Measurements from ENCODE around the gene FSD1L. TPM values are rescaled to one million over a fixed set of nuclear protein-coding genes. Genes with fewer than 3 reads are reported as not detected.

The FSD1L gene
- polyA plus RNA-seq, 3 donors, result 0.96 to 3.2 (median 1.5) TPM

DNA sequence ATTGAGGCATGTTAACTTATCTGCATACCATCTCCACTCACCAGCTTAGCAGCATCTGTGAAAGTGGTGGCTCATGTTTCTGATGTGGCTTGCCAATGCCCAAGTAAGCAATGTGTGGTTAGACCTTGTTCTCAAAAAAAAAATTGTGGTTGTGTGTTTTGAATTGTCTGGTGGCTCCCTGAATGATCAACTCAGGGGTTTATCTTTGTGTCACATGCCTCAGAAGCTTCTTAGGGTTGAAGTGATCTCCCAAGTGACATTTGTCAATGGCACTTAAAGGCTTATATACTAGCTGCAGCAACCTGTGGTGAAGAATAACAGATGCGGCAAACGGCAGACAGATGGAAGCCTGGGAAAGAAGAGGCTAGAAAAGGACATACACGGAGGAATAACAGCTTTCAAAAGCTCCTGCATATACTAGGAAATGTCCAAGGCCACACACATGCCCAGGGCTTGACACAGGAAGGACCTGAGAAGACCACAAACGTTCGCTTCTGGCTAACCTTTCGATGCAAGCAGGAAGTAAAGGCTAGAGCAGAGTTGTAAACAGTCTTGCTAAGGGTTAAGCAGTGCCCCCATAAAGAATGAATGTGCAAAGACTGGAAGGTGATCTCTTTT, 42.2 kb upstream of the FSD1L start:
- Histone ChIP-seq H3K4me3 (replicated peaks in 1 of 3; ENCODE audit: low read depth in 2 of 3, low read length in 3 of 3) (no peak overlapping the region), H2AFZ (ENCODE audit: insufficient read depth, low read depth, low read length, poor library complexity, severe bottlenecking) (no peak overlapping the region), H3K9me3 (replicated peaks in 1 of 2; ENCODE audit: control insufficient read depth in 1 of 2, insufficient read depth in 1 of 2, low read length in 2 of 2) (peaks cover 0 to 4% of the 10 kb centered on the region in 2 donors), H3K27ac (ENCODE audit: low read depth in 1 of 2, low read length in 2 of 2) (no peak overlapping the region), H3K36me3 (replicated peaks in 1 of 2; ENCODE audit: control insufficient read depth in 1 of 2, insufficient read depth in 2 of 2, low read length in 2 of 2) (no peaks in the 10 kb centered on the region), H4K20me1 (ENCODE audit: insufficient read depth, low read length) (no peaks in the 10 kb centered on the region), H3K4me2 (replicated peaks; ENCODE audit: extremely low read depth, low read length, poor library complexity, severe bottlenecking) (no peak overlapping the region), H3K9ac (ENCODE audit: insufficient read depth, low read length, poor library complexity, severe bottlenecking) (no peak overlapping the region), H3K4me1 (ENCODE audit: control insufficient read depth in 1 of 2, insufficient read depth in 2 of 2, low read length in 2 of 2) (no peaks in the 10 kb centered on the region), H3K79me2 (ENCODE audit: insufficient read depth, low read length) (no peaks in the 10 kb centered on the region), H3K27me3 (ENCODE audit: control insufficient read depth in 2 of 2, insufficient read depth in 2 of 2, low read length in 2 of 2) (no peaks in the 10 kb centered on the region)
- H3K27ac Mint-ChIP-seq, result no peak overlapping the region
- H3K4me3 Mint-ChIP-seq, result no peak overlapping the region
- TF ChIP-seq, protein P1, sequence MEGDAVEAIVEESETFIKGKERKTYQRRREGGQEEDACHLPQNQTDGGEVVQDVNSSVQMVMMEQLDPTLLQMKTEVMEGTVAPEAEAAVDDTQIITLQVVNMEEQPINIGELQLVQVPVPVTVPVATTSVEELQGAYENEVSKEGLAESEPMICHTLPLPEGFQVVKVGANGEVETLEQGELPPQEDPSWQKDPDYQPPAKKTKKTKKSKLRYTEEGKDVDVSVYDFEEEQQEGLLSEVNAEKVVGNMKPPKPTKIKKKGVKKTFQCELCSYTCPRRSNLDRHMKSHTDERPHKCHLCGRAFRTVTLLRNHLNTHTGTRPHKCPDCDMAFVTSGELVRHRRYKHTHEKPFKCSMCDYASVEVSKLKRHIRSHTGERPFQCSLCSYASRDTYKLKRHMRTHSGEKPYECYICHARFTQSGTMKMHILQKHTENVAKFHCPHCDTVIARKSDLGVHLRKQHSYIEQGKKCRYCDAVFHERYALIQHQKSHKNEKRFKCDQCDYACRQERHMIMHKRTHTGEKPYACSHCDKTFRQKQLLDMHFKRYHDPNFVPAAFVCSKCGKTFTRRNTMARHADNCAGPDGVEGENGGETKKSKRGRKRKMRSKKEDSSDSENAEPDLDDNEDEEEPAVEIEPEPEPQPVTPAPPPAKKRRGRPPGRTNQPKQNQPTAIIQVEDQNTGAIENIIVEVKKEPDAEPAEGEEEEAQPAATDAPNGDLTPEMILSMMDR (IDR thresholded peaks at IDR 0.05), result no peak
- intact Hi-C loops (cut with micrococcal nuclease), result no loop called here
- 0% methylated on average over 3 of the region's 6 CpGs for WGBS (ENCODE audit: insufficient coverage)
- peaks cover 11 to 22% of the 10 kb centered on the region in 2 donors for H3K36me3 Mint-ChIP-seq
- no peaks in the 10 kb centered on the region for H3K4me1 Mint-ChIP-seq
- peaks cover 2 to 11% (median 5%) of the 10 kb centered on the region in 7 donors for H3K9me3 Mint-ChIP-seq
- peaks cover 0 to 5% (median 0%) of the 10 kb centered on the region in 3 donors for H3K27me3 Mint-ChIP-seq (ENCODE audit: low read depth in 3 of 3)
- no peak for DNase-seq

DNA sequence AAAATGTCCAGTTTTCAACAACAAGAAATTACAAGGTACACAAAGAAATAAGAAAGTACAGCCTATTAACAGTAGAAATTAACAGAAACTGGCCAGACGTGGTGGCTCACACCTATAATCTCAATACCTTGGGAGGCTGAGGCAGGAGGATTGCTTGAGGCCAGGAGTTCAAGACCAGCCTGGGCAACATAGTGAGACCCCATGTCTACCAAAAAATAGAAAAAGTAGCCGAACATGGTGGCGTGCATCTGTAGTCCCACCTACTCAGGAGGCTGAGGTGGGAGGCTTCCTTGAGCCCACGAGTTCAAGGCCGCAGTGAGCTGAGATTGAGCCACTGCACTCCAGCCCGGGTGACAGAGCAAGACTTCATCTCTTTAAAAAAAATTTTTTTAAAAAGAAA, 41.5 kb upstream of the FSD1L start:
- Histone ChIP-seq H3K4me1 (ENCODE audit: control insufficient read depth in 1 of 2, insufficient read depth in 2 of 2, low read length in 2 of 2) (no peaks in the 10 kb centered on the region), H3K4me2 (replicated peaks; ENCODE audit: extremely low read depth, low read length, poor library complexity, severe bottlenecking) (no peak overlapping the region), H3K4me3 (replicated peaks in 1 of 3; ENCODE audit: low read depth in 2 of 3, low read length in 3 of 3) (no peak overlapping the region), H3K36me3 (replicated peaks in 1 of 2; ENCODE audit: control insufficient read depth in 1 of 2, insufficient read depth in 2 of 2, low read length in 2 of 2) (no peaks in the 10 kb centered on the region), H3K9me3 (replicated peaks in 1 of 2; ENCODE audit: control insufficient read depth in 1 of 2, insufficient read depth in 1 of 2, low read length in 2 of 2) (peaks cover 0 to 4% of the 10 kb centered on the region in 2 donors), H3K9ac (ENCODE audit: insufficient read depth, low read length, poor library complexity, severe bottlenecking) (no peak overlapping the region), H3K79me2 (ENCODE audit: insufficient read depth, low read length) (no peaks in the 10 kb centered on the region), H2AFZ (ENCODE audit: insufficient read depth, low read depth, low read length, poor library complexity, severe bottlenecking) (no peak overlapping the region), H4K20me1 (ENCODE audit: insufficient read depth, low read length) (no peaks in the 10 kb centered on the region), H3K27ac (ENCODE audit: low read depth in 1 of 2, low read length in 2 of 2) (no peak overlapping the region), H3K27me3 (ENCODE audit: control insufficient read depth in 2 of 2, insufficient read depth in 2 of 2, low read length in 2 of 2) (no peaks in the 10 kb centered on the region)
- Mint-ChIP-seq H3K4me3 (no peak overlapping the region), H3K4me1 (no peaks in the 10 kb centered on the region), H3K27me3 (ENCODE audit: low read depth in 3 of 3) (peaks cover 0 to 5% (median 0%) of the 10 kb centered on the region in 3 donors), H3K9me3 (peaks cover 2 to 11% (median 7%) of the 10 kb centered on the region in 7 donors), H3K36me3 (peaks cover 11 to 22% of the 10 kb centered on the region in 2 donors), H3K27ac (no peak overlapping the region)
- 100% methylated on average over 4 of the region's 6 CpGs for WGBS (ENCODE audit: insufficient coverage)
- DNase-seq, result no peak
- intact Hi-C loops (cut with micrococcal nuclease), result no loop called here
- TF ChIP-seq, protein P1 (IDR thresholded peaks at IDR 0.05), result no peak
